NCI-H2171 treated with DMSO at 0.1 percent for 48 hours (cell line): ENCODE measurements around the gene VAV2.

Experiments
- DNase-seq: peaks from one replicate; lab custom pipeline; 2025; lab: John Stamatoyannopoulos, UW

Gene VAV2

DNA sequence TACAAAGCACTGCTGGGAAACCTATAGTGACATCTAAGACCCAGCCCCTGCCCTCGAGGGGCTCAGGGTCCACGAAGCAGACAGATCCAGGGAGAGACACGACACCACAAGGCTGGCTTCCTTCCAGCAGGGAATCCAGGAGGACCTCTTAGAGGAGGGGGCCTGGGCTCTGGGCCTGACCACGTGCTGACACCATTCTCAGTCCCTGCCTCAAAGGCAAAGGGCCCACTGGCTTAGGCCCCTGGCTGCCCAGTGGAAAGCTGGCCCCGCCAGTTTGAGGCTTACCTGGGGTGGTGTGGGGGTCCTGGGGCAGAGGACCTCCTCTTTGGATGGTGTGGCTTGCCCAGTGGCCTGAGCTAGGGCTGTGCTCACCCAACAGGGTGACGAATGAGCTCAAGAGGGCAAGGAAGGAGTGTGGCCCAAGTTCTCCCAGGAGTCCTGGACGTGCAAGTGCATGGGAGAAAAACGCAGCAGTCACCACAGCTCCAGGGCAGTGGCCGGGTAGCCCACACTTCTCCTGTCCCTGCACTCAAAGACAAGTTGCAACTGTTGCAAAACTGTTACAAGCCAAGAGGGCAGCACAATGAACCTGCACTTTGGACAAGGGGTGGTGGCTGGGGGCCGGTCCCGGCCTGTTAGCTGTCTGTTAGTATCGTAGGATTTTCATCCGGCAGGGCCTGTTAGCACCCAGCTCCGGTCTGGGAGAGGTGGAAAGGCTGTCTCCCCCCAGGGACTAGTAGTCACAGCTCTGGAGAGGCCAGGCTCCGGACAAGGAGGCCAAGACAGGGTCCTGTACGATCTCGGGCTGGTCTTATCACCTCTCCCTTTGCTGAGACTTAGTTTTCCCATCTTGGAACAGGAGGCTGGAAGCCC is 252.5 kb downstream of the VAV2 start:
- no peak for DNase-seq

GRCh38 chr9:133738640-133739225 is 253.4 kb downstream of the VAV2 start:
- DNase-seq: no peak

DNA sequence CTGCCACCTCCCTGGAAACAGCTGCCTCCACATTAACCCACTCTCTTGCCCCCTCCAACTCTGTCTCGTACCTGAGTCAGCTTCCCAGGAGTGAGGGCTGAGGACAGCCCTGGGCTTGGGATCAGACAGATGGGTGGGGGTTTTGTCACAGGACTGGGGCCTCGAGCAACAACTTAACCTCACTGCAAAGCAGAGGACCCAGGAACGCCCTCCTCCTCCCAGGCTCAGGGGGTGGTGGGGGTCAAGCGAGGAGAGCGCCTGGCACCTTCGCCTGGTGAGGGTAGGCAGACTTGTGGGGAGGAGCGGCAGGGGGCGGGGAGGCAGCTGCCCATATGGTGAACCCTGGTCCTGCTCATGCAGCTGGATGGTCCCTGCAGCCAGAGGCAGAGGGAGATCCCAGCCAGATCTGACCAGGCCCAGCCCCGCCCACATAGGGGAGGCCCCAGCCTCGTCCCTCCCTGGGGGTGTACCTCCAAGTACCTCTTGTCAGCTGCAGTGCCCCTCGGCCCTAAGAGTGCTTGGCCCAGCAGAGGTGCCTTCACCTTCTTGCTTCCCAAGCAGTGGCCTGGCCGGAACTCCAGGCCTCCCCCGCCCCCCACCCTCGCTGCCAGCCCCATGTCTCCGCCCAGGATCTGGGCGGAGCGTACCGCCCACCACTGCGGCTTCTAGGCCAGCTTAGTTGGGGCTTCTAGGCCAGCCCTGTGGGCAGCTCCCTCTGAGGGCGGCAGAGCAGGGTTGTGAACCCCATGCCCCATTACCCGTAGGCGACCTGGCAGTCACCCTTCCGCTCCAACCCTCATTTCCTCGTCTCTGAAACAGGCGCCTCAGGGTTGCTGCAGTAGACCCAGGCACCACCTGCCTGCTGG is 254.1 kb downstream of the VAV2 start, which contains the start of gene SARDH:
Gene SARDH, minus strand, starts transcription at position 579 of the 866 bp plus-strand sequence. CDS start 4,179 bp downstream, outside the sequence.
- DNase-seq: peak; percentile 76

GRCh38 chr9:133737071-133737773 is 254.9 kb downstream of the VAV2 start:
- DNase-seq: no peak

GRCh38 chr9:133735931-133736330 is 256.2 kb downstream of the VAV2 start:
- DNase-seq: no peak

DNA sequence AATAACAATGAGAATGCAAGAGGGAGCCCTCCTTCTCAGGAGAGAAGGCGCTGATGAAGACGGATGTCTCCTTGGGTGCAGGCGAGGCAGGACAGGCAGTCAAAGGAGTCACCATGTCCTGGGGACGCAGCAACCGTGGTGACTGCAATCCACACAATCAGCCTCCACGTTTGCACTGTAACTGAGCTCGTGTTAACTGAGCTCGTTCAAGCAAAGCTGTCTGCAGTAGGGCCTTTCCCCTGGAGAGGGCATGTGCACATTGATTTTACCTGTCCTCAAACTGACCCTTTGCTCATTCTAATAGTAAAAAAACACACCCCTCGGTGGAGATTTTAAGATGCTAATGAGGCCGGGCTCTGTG is 256.7 kb downstream of the VAV2 start:
- DNase-seq: no peak

DNA sequence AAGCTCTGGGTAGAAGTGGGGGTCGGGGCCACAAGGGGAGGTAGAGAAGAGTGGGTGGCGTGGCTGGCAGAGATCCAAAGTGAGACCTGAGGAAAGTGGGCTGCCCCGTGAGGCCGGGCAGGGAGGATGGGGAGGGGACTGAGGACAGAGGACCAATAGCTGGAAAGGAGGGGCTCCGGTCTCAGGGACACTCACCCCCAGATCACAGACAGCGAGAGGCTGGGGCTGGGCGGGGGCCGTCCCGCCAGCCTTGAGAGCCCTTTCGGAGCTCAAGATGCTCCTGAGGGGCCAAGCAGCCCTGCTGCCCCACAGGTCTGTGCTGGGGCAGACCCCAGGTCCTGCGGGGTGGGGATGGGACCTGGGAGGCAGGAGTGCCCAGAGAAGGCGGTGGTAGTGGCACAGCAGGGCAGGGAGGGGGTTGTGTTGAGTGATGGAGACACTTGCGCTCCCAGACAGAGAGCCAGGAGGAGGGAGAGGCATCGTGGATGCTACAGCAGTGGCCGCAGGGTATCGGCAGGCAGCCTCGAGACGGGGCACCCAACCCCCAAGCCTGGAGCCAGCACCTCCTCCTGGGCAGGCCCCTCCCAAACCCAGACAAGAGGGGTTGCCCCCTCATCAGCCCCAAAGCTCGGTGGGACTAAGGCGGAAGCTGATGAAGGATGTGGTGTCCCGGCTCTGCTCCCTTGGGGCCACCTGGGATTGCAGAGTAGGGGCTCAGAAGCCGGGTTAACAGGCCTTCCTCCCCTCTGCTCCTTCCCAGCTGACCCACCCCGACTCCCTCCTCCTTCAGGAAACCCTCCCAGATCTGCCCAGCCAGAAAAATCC is 257.3 kb downstream of the VAV2 start:
- DNase-seq: no peak

- no peak for DNase-seq
These were observed 258.2 kb downstream of the VAV2 start for GRCh38 chr9:133733796-133734533.

DNA sequence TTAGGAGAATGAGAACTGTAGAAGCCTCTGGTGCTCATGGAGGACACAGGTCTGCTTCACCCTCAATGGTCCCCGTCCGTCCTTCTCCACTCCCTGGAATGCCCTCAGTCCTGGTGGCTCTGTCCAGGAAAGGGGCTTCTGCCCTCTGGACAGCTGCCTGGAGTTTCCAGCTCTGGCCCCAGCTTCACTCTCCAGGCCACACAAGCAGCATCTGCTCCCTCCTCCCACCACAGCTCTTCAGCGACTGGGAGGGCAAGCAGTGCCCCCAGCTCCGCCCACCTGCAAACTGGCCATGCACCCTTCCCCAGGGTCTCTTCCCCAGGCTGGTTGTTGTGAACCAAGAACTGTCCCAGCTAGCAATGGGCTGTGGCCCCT is 258.7 kb downstream of the VAV2 start:
- DNase-seq: no peak

- no peak for DNase-seq
These were observed 259.3 kb downstream of the VAV2 start for GRCh38 chr9:133732639-133733408.

- DNase-seq: peak; percentile 99
These were observed 260.1 kb downstream of the VAV2 start for GRCh38 chr9:133731876-133732638.

DNA sequence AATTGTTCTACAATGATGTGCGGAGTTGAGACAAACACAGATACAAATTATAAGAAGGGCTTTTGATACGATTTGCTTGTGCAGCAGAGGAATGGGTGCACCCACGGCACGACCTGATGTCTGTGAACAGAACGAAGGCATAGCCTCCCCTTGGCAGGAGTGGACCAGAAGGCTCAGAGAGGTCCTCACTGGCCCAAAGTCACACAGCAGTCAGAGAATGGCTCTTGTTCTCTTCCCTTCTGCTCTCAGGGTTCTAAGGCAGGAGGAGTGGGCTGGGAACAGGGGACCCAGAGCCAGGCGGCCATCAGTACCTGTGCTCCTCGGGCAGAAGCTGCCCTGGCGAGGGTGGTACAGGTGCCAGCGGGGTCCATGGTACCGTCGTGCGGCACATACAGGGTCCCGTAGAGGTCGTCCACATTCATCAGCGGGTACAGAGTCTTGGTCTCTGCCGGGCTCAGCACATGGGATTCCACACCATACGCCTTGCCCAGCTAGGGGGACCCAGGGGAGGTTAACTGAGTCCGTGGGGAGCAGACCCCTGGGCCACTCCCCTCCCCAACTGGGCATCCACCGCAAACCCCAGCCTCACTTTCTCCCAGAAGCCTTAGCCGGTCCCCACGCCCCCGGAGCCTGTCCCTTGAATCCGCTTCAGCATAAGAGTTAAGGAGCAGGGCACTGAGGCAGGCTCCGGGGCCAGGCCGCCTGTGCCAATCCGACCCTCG is 261.0 kb downstream of the VAV2 start:
- DNase-seq: no peak

GRCh38 chr9:133729617-133730281 is 262.4 kb downstream of the VAV2 start:
- no peak for DNase-seq

- DNase-seq: no peak
These were observed 263.1 kb downstream of the VAV2 start for GRCh38 chr9:133728856-133729616.

DNA sequence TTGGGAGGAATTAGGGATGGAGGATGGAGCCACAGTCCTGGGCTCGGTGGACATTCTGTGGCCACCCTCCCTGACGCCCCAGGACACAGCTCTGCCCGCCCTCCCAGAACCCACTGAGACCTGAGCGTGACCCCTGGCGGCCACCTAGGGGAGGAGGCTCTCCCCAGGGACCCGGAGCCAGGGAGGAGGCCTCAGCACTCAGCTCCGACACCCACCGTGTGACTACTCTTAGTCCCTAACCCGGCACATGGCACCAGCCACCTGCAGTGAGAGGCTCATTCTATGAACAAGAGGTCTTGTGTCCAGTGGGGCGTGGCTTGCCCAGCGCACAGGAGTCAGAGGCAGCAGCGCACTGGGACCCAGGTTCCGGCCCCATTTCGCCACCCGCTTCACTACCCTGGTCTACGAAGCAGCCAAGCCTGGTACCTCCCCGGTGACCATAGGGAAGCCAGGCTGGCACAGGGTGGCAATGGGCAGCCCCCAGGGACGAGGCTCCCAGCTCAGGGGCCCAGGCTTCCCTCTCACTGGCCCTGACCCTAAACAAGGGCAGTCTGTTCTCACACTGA is 264.2 kb downstream of the VAV2 start:
- no peak for DNase-seq

GRCh38 chr9:133727277-133727875 is 264.7 kb downstream of the VAV2 start:
- no peak for DNase-seq
